Ishikawa (cell line): ENCODE results near the gene DMD.

Experiments used
- CEBPB ChIP-seq: IDR thresholded peaks from 2 replicates; pipeline ENCODE4 v1.6.1; 2012
- CREB1 ChIP-seq: IDR thresholded peaks from 2 replicates; pipeline ENCODE4 v1.6.1; 2012; ENCODE audit warnings: low read depth
- EGR1 ChIP-seq: IDR thresholded peaks from 2 replicates; pipeline ENCODE4 v1.6.1; 2012
- EP300 ChIP-seq: IDR thresholded peaks from 2 replicates; pipeline ENCODE4 v1.6.1; 2012; ENCODE audit warnings: borderline replicate concordance
- FOXM1 ChIP-seq: IDR thresholded peaks from 2 replicates; pipeline ENCODE4 v1.6.1; 2012; ENCODE audit warnings: low read depth, borderline replicate concordance
- MAX ChIP-seq: IDR thresholded peaks from 2 replicates; pipeline ENCODE4 v1.6.1; 2012
- NFIC ChIP-seq: IDR thresholded peaks from 2 replicates; pipeline ENCODE4 v1.6.1; 2012
- RAD21 ChIP-seq: IDR thresholded peaks from 2 replicates; pipeline ENCODE4 v1.6.1; 2012; ENCODE audit warnings: low read depth
- REST ChIP-seq: IDR thresholded peaks from 2 replicates; pipeline ENCODE4 v1.6.1; 2012; ENCODE audit warnings: low read depth, mild to moderate bottlenecking
- TAF1 ChIP-seq: IDR thresholded peaks from 2 replicates; pipeline ENCODE4 v1.6.1; 2012; ENCODE audit warnings: low read depth, mild to moderate bottlenecking
- TCF12 ChIP-seq: IDR thresholded peaks from 2 replicates; pipeline ENCODE4 v1.6.1; 2012; ENCODE audit warnings: low read depth
- TEAD4 ChIP-seq: IDR thresholded peaks from 2 replicates; pipeline ENCODE4 v1.6.1; 2012
- USF1 ChIP-seq: IDR thresholded peaks from 2 replicates; pipeline ENCODE4 v1.6.1; 2012
- YY1 ChIP-seq: IDR thresholded peaks from 2 replicates; pipeline ENCODE4 v1.6.1; 2012; ENCODE audit warnings: low read depth
- ZBTB7A ChIP-seq: IDR thresholded peaks from 2 replicates; pipeline ENCODE4 v1.6.1; 2012; ENCODE audit warnings: low read depth

The DMD gene

GRCh38 chrX:32153585-32153984 is 1057.8 kb downstream of the DMD start:
- TF ChIP-seq NFIC = no peak
- TF ChIP-seq USF1 = no peak
- no peak for TF ChIP-seq EP300
- TF ChIP-seq TEAD4 = no peak
- TF ChIP-seq TAF1 = no peak
- no peak for TF ChIP-seq CEBPB
- TF ChIP-seq TCF12 = no peak
- no peak for TF ChIP-seq EGR1
- no peak for TF ChIP-seq RAD21
- TF ChIP-seq MAX = no peak
- TF ChIP-seq REST = no peak
- no peak for TF ChIP-seq FOXM1
- no peak for TF ChIP-seq ZBTB7A
- TF ChIP-seq YY1 = no peak
- TF ChIP-seq CREB1 = no peak

- TF ChIP-seq EP300 (no peak), YY1 (no peak), FOXM1 (no peak), NFIC (no peak), ZBTB7A (no peak), EGR1 (no peak)
Measured at GRCh38 chrX:32150141-32150540, 1061.2 kb downstream of the DMD start.

- TF ChIP-seq TEAD4 = no peak
- TF ChIP-seq REST = no peak
- TF ChIP-seq CREB1 = no peak
- no peak for TF ChIP-seq EGR1
- TF ChIP-seq NFIC = no peak
- TF ChIP-seq MAX = no peak
- TF ChIP-seq TCF12 = no peak
- no peak for TF ChIP-seq FOXM1
- no peak for TF ChIP-seq ZBTB7A
- TF ChIP-seq RAD21 = no peak
- TF ChIP-seq TAF1 = no peak
- no peak for TF ChIP-seq EP300
- no peak for TF ChIP-seq USF1
- no peak for TF ChIP-seq YY1
- TF ChIP-seq CEBPB = no peak
Measured at GRCh38 chrX:32141841-32142240, 1069.5 kb downstream of the DMD start.

GRCh38 chrX:32139476-32139875 is 1071.9 kb downstream of the DMD start:
- no peak for TF ChIP-seq FOXM1
- no peak for TF ChIP-seq ZBTB7A
- TF ChIP-seq CREB1 = no peak
- TF ChIP-seq TCF12 = no peak
- TF ChIP-seq CEBPB = no peak
- no peak for TF ChIP-seq USF1

GRCh38 chrX:32137525-32137924 is 1073.8 kb downstream of the DMD start:
- TF ChIP-seq REST = peak; percentile 81
- TF ChIP-seq MAX = no peak
- TF ChIP-seq FOXM1 = no peak
- no peak for TF ChIP-seq ZBTB7A
- TF ChIP-seq TAF1 = no peak
